Kidney (tissue), 14 donors: ENCODE data around the gene AP5M1. TPM values are rescaled to one million over a fixed set of nuclear protein-coding genes. Genes with fewer than 3 reads are reported as not detected.

Experiments
- DNase-seq, 5 donors: peaks; one replicate each; pipeline ENCODE4 v3.0.0-alpha.2; 2013 to 2020
- FAIRE-seq: peaks from 2 replicates; lab custom pipeline; 2012; peaks lifted over from hg19 to GRCh38; lab: Jason Lieb, UNC
- H3K27ac ChIP-seq, 2 donors: one replicate each; pipeline ENCODE4 v1.7.0; 2013; ENCODE audit warnings: low read depth in 2 of 2, low read length in 2 of 2, inconsistent platforms in 1 of 2
- H3K27me3 ChIP-seq: one replicate; pipeline ENCODE4 v1.7.1; 2013; ENCODE audit warnings: low read length, inconsistent platforms; ENCODE audit not compliant: control insufficient read depth, insufficient read depth
- H3K36me3 ChIP-seq, 3 donors: one replicate each; pipeline versions ENCODE4 v1.7.0 to v1.7.1; 2013; ENCODE audit warnings: low read length in 3 of 3, control low read depth in 1 of 3, inconsistent platforms in 1 of 3; ENCODE audit not compliant: insufficient read depth in 3 of 3, control insufficient read depth in 2 of 3
- H3K4me1 ChIP-seq, 3 donors: one replicate each; pipeline versions ENCODE4 v1.7.0 to v1.7.1; 2013; ENCODE audit warnings: low read length in 3 of 3, inconsistent platforms in 1 of 3, low read depth in 1 of 3; ENCODE audit not compliant: control insufficient read depth in 2 of 3, insufficient read depth in 2 of 3
- H3K4me3 ChIP-seq, 3 donors: one replicate each; pipeline versions ENCODE4 v1.7.0 to v1.8.1; 2013; ENCODE audit warnings: low read length in 3 of 3, control low read depth in 1 of 3, inconsistent platforms in 1 of 3
- H3K9ac ChIP-seq, 3 donors: one replicate each; pipeline versions ENCODE4 v1.7.0 to v1.7.1; 2013; ENCODE audit warnings: low read length in 3 of 3, control low read depth in 1 of 3, inconsistent platforms in 1 of 3
- H3K9me3 ChIP-seq, 3 donors: one replicate each; pipeline versions ENCODE4 v1.7.0 to v1.7.1; 2013; ENCODE audit warnings: low read length in 3 of 3, control low read depth in 1 of 3, inconsistent platforms in 1 of 3; ENCODE audit not compliant: control insufficient read depth in 2 of 3, insufficient read depth in 1 of 3
- CTCF ChIP-seq: IDR thresholded peaks from 3 replicates; pipeline ENCODE4 v1.5.1; 2012; ENCODE audit warnings: mild to moderate bottlenecking, moderate library complexity, borderline replicate concordance; ENCODE audit not compliant: insufficient read depth; ENCODE audit errors: extremely low read depth
- intact Hi-C: fragments of 100-400 bp; cut with DNase I; formaldehyde crosslinking; loops from one replicate; pipeline ENCODE4 v1.11.1; 2022
- polyA plus RNA-seq: library from polyadenylated mRNA; stranded (reverse); fragments of 350-450 nt; fragmentation: Illumina TruSeq; extraction: RNeasy Lipid Tissue Mini Kit (QIAGEN cat#74804); gene quantifications from one replicate; pipeline ENCODE4 v1.2.3, GENCODE V29; 2014; ENCODE audit warnings: low read depth, low replicate concordance; ENCODE audit not compliant: insufficient read depth
- total RNA-seq: library from RNA; stranded (reverse); fragmentation: NEBNext Ultra II Directional; extraction: Animal tissue kit (Norgen Biotek cat#: 25700); gene quantifications from one replicate; pipeline ENCODE4 v1.2.1, GENCODE V29; 2021
- donor health status: control.
- donor health status: control.
- donor health status: control.
- donor health status: control.
- donor health status: control.
- donor health status: DM: yes; HTN: yes; CAD: no.
- donor health status: Normal renal cell carcinoma (clear cell type).

AP5M1 gene
- total and polyA plus RNA-seq, 2 donors from 2014 or later = 18.3 to 49.4 TPM

DNA sequence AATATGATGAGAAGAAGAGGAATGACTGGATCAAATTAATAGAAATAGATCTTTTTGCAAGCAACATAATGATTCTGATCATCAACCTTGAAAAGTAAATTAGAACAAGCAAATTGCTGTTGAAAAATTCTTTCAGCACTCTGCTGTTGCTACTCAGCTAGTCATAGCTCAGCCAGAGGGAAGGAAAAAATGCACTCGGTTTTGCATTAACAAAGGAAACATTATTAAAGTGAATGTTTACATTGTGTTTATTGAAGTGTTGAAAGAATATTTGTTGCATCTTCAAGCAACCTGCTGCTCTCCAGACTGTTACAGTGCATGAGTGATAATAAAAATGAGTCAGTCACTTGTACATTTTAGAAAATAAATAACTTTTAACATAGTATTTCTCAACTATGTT lies 26.5 kb downstream of the AP5M1 start:
- Histone ChIP-seq H3K9ac (no peak overlapping the region), H3K27ac (no peak overlapping the region), H3K4me1 (no peaks in the 10 kb centered on the region), H3K36me3 (peaks cover 0 to under 1% (median 0%) of the 10 kb centered on the region in 3 donors), H3K9me3 (no peaks in the 10 kb centered on the region), H3K27me3 (no peaks in the 10 kb centered on the region), H3K4me3 (no peak overlapping the region)
- intact Hi-C loops = no loop called here
- DNase-seq = peak in 1 of 5 donors; percentile 4
- no peak for FAIRE-seq
- no peak for TF ChIP-seq CTCF

DNA sequence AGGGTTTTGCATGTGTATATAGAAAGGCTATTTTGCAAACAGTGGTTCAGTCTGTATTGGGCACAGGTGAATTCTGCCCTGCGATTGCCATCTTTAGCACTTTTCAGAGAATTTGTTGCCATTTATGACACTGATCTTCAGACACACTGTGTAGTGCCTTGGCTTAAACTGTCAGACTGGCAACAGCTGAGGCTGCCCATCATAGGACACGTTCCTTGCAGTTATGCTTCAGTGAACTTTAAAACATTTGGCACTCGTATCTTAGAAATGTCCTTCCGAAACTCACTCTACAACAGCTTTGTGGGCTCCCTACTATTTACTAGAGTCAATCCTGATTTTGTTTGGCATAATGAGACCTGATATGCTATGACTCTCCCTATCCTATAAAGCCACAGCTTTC lies 29.1 kb downstream of the AP5M1 start:
- H3K27me3 ChIP-seq = no peaks in the 10 kb centered on the region
- no peak for TF ChIP-seq CTCF
- H3K4me3 ChIP-seq = no peak overlapping the region
- H3K36me3 ChIP-seq = no peaks in the 10 kb centered on the region
- no peak overlapping the region for H3K27ac ChIP-seq
- no peak overlapping the region for H3K9ac ChIP-seq
- H3K4me1 ChIP-seq = no peaks in the 10 kb centered on the region
- H3K9me3 ChIP-seq = no peaks in the 10 kb centered on the region
- no peak for FAIRE-seq
- DNase-seq = no peak
- intact Hi-C loops = no loop called here

DNA sequence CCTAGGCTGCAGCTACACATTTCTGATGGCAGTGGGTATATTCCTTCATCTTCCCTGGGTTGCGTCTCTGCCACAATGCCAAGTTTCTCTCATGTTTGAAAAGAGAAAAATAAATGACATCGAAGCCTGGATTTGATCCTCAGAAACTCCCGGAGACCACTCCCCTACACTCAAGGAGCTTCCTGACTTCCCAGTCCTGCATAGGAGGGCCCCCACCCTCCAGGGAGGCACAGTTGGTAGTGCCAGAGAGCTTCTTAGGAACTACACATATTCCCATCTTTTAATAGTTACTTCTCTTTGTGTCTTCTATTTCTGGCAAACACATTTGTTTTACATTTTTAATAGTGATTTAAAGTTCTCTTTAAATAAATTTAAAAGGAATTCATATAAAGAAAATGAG lies 30.7 kb downstream of the AP5M1 start:
- TF ChIP-seq CTCF = no peak
- no peak overlapping the region for H3K9ac ChIP-seq
- no peak overlapping the region for H3K4me3 ChIP-seq
- no peaks in the 10 kb centered on the region for H3K27me3 ChIP-seq
- no peaks in the 10 kb centered on the region for H3K36me3 ChIP-seq
- no peaks in the 10 kb centered on the region for H3K9me3 ChIP-seq
- no peaks in the 10 kb centered on the region for H3K4me1 ChIP-seq
- H3K27ac ChIP-seq = no peak overlapping the region
- no peak for DNase-seq
- intact Hi-C loops = no loop called here
- FAIRE-seq = no peak

DNA sequence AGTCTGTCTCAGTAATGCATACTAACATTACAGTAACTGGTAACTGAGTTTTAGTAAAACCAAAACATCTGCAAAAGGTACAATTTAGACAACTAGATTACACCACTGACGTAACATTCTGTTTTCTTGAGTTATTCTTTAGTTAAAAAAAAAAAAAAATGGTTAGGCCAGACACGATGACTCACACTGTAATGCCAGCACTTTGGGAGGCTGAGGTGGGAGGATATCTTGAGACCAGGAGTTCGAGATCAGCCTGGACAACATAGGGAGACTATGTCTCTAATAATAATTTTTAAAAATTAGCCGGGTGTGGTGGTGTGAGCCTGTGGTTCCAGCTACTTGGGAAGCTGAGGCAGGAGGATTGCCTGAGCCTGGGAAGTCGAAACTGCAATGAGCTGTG lies 34.1 kb downstream of the AP5M1 start:
- Histone ChIP-seq H3K36me3 (no peaks in the 10 kb centered on the region), H3K4me1 (no peaks in the 10 kb centered on the region), H3K27ac (no peak overlapping the region), H3K4me3 (no peak overlapping the region), H3K9me3 (no peaks in the 10 kb centered on the region), H3K9ac (no peak overlapping the region), H3K27me3 (no peaks in the 10 kb centered on the region)
- DNase-seq = no peak
- no peak for FAIRE-seq
- TF ChIP-seq CTCF = no peak
- intact Hi-C loops = no loop called here
